ENCODE data around the gene CYS1.
"Not testable (repeated sequence)": the region's sequence is repeated elsewhere in the genome, so short reads cannot be mapped to it uniquely, and the experiment has no call there.

The CYS1 gene

DNA sequence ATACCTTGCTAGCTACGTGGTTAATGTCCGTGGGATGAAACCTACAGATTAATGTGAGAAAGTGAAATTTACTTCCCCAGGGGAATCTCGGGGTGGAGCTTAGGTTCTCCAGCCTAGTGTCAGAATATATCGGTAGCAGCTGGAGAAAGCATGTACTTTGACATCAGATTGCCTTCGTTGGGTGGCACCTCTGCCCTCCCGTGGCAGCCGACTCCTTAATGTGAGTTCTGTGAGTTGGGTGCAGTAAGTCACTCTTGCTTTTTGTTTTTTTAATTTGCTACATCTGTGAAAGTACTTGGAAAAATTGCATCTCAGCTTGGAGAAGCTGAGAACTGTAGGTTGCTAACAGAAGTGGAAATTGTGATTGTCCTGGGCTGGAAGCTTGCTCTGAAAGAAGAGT is 33.3 kb downstream of the CYS1 start:
- DNase-seq (ENCODE audit: low spot score) = no peak

DNA sequence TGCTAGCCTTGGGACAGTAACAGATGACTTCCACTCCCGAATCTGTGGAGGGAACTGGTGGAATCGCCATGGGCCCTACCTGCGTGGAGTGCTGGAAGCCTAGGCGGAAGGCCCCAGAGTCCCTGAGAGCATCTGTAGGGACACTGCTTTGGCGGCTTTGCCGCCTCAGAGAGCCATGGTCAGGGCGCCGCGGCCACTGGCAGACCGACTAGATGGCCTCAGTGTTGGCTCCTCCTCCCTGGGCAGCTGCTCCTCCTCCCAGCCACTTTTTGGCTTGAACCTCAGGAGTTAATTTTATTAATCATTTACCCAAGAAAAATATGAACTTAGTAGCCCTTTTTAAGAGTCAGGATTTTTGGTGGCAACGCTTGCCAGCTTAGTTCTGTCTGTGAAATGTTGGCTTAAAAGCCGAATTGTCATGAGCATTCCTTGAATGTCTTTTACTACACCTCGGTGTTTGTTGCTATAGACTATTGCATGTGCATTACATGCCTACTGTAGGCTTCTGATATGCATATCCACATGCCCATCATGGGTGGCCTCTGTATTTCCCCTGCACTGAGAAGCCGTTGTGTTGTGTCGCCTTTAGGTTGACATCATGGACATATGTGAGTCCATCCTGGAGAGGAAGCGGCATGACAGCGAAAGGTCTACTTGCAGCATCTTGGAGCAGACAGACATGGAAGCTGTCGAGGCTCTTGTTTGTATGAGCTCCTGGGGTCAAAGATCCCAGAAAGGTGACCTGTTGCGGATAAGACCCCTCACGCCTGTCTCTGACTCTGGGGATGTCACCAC is 34.5 kb downstream of the CYS1 start:
- no peak for DNase-seq (ENCODE audit: low spot score)

DNA sequence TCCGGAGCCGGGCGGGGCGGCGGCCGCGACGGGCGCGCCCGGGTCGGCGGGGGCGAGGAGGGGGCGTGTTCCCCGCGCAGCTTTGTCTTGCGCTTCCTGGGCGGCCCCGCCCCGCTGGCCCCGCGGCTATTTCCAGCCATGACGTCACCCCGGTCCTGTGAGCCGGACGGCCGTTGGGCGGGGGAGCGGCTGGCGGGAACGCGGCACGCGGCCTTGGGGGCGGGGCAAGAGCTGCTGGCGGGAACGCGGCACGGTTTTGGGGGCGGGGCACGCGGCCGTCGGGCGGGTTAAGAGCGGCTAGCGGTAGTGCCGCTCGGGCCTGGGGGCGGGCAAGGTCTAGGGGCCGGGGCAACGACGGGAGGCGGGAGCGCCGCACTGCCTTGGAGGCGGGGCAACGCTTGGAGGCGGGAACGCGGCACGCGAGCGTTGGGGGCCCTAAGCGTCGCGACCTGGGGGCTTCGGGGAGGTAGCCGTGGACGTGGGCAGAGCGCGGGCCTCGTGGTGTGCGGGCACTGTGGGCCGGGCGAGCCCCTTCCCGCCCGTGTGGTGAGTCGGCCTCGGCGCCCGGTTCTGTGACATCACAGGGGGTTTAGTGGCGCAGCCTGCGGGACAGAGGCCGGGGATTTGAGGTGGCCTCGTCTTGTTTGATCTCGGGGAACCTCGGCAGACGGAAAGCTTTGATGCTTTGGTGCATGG is 36.2 kb downstream of the CYS1 start:
- peak; percentile 88 for DNase-seq (ENCODE audit: low spot score)

DNA sequence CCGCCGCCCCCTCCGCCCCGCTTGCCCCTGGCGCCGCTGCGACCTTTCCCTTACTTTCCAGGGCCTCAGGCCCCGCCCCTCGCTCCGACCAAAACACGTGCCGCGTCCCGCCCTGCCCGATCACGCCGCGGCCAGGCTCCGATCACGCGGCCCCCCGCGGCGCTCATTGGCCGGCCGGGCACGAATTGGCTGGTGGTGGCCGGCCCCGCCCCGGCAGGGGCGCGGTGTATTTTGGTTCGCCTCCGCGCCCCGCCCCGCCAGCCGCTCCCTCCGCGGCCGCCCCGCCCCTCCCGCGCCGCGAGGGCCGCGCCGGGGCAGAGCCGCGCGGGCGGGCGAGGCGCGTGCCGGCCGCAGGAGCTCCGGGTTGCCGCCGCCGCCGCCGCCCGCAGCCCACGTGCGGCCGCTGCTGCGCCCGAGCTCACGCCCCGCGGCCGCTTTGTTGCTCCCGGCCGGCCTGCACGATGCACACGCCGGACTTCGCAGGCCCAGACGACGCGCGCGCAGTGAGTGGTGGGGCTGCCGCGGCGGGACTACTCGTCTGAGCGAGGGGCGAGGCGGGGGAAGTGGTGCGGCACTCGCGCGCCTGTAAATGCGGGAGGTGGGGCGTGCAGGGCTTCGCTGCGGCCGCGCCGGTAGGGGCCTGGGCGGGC is 36.8 kb downstream of the CYS1 start, which contains the start of gene KLF11:
KLF11 (plus strand) TSS at position 295 of the 650 bp plus-strand sequence; CDS start at position 462, 167 bp downstream.
- DNase-seq (ENCODE audit: low spot score) = peak; percentile 80

DNA sequence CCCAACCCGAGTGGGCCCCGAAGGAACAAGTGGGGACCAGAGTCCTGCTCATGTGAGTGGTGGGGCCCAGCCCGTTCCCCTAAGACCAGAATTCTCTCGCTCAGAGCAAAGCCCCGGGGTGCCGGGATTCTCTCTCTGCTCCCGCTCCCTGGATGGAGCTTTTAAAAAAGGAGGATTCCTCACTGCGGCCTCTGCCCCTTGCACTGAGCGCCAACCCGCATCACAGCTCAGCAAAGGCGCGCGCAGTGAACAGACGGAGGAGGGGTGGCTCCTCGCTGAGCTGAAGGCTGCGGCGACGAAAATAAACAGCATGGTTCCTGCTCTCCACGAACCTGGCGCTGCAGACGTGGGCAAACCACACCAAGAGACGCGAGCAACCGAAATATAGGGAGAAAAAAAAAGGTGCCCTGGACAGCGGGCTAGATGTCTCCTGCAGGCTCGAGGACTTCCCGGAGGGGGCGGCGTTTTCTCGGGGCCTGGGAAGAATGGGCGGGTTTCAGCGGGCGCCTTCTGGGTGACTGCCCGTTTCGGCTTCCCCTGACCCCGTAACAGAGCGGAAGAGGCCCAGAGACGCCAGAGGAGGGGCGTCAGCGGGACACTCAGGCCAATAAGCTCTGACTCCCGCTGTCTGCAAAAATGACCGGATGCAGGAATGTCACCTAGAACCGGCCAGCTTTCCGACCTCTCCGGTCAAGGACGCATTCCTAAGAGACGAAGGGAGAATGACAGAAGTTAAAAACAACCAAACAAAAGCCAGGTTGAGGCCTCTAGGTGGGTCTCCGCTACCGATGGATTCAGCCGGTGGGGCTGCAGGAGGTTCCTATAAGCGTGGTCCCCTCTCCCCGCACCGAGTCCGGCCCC is 37.7 kb downstream of the CYS1 start:
- DNase-seq (ENCODE audit: low spot score) = peak; percentile 19

DNA sequence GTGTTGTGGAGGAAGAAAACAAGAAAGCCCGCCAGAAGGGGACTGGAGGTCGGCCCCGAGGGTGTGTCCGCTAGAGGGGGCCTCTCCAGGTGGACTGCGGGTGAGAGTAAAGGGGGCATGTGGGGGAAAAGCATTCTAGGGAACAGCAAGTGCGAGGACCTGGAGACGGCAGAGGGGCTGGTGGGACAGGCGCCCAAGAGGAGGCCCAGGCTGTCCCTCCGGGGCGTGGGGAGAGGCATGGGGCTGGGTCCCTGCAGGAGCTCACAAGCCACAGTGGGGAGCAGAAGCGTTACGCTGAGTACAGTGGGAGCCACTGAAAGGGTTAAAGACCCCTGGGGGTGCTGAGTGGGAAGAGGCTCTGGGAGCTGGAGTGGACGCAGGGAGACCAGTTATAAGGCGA is 38.5 kb downstream of the CYS1 start:
- no peak for DNase-seq (ENCODE audit: low spot score)

DNA sequence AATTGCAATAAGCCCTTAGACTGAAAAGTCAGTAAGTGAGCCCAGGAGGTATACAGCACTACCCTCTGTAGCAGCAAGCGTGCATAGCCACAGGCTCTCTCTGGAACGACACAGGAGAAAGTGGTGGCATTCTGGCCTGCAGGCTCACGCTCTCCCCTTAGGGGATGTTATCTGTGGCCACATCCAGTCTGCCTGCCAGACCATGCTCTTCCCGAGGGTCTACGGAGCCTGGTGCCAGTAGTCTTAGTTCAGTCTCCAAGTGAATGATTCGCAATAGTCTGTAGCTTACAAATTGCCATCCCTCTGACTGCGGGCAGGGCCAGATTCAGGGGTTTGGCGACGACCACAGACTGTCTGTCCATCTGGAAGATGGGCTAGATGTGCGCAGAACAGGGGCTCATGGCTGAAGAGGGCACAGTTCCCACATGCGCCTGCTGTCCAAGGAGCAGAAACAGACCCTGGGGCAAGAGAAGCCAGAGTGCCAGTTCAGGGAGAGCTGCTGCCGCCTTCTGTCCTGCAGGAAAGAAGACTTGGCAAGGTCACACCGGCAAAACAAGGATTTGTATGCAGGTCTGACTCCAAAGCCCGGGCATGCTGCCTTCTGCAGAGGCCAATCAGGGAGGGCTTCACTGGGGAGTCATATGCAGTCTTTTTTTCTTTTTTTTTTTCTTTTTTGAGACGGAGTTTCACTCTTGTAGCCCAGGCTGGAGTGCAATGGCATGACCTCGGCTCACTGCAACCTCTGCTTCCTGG is 40.4 kb downstream of the CYS1 start:
- DNase-seq (ENCODE audit: low spot score) = no peak

DNA sequence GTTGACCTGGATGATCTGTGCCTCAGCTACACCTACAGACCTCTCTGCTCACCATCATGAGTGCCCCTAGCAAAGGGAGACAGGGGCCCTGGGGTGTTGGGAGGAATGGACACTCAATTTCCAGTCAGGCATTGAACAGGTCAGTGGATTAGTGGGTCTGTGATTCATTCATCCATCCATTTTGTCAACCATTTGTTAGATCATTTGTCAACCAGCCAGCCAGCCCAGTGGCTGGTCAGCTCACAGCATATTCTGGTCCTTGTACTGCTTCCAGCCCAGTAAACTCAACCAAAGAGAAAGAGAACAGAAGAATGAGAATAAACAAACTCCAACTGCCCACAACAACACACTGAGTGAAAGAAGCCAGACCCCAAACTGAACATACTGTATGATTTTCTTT is 41.5 kb downstream of the CYS1 start:
- no peak for DNase-seq (ENCODE audit: low spot score)

DNA sequence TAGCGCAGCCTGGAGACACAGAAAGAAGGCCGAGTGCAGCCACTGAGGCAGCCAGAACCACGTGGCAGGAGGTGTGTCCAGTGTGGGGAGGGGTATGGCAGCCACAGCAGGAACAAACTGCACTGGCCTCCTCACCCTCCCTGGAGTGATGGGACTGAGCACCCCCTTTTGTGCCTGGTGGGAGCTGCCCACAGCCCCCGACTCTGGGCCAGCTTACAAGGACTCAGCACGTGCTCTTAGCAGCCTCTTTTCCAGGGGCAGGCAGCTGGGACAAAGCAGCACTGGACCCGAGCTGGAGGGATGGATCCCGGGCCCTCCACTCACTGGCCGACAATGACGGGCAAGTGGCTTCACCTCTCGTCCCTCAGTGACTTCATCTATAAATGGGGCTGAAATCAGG is 42.1 kb downstream of the CYS1 start:
- DNase-seq (ENCODE audit: low spot score) = no peak

DNA sequence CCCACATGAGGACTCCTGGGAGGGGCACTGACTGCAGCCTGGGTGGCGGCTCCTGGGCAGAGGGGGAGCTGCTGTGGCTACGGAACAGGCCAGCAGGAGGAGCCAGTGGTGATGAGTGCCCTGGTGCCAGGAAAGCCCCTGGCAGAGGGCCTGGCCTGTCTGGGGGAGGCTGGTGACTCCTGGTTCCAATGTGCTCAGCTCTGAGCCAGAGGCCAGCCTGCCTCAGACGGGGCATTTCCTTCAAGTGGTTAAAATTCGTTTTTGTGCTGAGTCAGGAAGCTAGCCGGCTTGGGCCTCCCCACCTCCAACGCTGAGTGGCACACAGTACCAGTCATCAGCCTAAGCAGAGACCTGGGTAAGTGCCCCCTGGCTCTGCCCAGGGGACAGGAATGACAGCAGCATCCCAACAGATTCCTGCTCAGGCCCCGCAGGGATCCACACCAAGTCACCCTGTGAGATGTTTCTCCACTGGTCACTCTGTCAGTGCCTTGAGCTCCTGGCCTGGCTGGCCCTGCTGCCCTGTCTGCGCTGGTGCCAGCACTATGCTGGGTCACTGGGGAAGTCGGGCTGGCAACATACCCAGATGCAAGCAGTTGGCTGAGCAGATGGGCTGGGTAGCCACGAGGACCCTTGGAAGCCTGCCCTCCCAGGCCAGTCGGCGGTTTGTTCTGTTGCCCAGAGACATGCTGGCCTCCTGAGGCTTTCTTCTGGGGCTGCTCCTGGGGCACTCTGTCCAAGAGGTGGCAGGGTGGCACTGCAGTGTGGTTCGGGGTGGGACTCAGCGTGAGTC is 43.9 kb downstream of the CYS1 start:
- DNase-seq (ENCODE audit: low spot score) = peak; percentile 30

DNA sequence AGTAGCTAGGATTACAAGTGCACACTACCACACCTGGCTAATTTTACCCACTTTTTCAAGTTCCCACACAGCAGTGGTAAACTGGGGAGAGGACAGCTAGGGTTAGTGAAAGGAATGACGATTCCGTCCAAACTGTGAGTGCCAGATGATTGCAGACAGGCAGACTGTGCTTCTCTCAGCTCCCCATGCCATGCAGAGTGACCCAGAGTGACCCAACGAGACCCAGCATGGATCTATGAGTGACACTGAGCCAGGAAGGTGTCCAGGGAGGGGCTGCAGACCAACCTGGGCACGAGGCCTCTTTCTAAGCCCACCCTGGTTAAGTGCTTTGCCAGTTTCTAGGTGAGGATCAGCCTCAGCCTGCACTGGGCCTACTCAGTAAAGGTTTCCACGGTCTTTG is 44.6 kb downstream of the CYS1 start:
- no peak for DNase-seq (ENCODE audit: low spot score)

DNA sequence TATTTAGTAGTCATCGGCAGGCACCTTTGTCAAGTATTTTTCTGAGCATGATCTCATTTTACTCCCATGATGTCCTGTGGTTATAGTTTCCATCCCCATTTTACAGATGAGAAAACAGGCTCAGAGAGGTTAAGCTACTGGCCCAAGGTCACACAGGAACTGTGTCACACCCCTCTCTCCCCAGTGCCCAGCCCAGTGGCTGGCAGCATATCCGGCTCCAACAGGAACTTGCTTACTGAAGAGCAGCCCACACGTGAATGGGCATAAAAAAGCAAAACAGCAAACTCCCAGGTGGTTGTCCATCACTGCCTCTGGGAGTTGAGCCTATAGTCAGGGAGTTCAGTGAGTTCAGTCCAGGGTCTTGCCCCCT is 45.2 kb downstream of the CYS1 start:
- no peak for DNase-seq (ENCODE audit: low spot score)

DNA sequence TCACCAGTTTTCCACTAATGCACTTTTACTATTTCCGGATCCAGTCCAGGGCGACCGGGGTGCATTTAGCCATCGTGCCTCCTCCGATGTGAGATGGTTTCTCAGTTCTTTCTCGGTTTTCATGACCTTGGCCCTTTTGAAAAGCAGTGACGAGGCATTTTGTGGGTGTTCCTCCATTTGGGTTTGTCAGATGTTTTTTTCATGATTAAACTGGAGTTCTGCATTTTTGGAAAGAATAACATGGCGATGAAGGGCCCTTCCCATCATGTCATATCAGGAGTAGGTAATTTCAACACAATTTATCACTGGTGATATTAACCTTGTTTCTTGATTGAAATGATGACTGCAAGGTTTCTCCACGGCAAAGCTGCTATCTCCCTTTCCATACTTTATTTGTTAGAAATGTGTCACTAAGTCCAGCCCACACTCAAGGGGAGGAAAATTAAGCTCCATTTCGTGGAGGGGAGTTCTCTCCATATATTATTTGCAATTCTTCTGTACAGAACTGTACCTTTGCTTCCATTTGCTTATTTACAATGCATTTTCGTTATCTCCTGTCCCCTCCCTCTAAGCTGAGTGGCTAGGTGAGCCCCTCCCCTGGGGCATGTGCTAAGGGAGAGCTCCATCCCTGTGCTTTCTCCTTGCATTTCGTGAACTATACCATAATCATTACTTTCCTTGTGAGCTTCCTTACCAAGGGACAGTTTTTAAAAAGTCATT is 45.7 kb downstream of the CYS1 start:
- no peak for DNase-seq (ENCODE audit: low spot score)

DNA sequence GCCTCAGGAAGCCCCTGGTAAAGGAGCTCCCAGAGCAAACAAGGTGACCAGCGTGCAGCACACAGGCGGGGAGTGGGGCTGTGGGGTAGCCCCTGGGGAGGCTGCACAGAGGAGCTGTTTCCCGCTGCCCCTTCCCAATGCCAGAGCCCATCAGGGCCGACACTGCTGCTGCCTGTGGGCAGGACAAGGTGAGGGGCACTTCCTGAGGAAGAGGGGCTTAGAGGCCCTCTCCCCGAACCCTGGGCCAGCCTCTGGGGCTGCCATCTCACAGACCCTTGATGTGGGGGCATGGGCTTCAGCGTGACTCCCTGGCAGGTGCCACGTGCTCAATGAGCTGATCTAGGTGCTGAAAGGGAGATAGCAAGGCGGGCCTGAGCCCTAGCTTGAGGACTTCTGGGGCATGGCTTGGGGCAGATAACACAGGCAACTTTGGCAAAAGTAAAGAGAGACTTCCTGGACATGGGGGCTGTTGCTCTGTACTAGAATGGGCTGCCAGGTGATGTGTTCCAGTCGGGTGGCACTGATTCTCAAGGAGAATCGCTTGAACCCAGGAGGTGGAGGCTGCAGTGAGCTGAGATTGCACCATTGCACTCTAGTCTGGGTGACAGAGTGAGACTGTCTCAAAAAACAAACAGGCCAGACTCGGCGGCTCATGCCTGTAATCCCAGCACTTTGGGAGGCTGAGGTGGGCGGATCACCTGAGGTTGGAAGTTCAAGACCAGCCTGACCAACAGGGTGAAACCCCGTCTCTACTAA is 46.8 kb downstream of the CYS1 start:
- DNase-seq (ENCODE audit: low spot score) = no peak

DNA sequence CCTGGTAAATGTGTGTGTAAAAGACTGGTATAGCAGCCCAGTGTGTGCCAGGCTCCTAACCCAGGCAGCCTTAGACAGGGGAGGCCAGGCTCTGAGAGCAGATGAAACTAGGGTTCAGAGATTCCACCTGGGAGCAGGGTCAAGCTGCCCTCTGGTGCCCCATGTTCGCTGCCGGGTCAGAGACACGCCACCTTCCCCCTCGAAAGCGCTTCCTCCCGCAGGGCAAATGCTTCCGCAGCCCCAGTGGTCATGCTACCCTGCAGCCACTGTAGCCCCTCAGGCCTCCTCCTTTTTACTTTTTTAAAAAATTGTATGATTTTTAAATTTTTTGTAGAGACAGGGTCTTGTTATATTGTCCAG is 47.5 kb downstream of the CYS1 start:
- no peak for DNase-seq (ENCODE audit: low spot score)

DNA sequence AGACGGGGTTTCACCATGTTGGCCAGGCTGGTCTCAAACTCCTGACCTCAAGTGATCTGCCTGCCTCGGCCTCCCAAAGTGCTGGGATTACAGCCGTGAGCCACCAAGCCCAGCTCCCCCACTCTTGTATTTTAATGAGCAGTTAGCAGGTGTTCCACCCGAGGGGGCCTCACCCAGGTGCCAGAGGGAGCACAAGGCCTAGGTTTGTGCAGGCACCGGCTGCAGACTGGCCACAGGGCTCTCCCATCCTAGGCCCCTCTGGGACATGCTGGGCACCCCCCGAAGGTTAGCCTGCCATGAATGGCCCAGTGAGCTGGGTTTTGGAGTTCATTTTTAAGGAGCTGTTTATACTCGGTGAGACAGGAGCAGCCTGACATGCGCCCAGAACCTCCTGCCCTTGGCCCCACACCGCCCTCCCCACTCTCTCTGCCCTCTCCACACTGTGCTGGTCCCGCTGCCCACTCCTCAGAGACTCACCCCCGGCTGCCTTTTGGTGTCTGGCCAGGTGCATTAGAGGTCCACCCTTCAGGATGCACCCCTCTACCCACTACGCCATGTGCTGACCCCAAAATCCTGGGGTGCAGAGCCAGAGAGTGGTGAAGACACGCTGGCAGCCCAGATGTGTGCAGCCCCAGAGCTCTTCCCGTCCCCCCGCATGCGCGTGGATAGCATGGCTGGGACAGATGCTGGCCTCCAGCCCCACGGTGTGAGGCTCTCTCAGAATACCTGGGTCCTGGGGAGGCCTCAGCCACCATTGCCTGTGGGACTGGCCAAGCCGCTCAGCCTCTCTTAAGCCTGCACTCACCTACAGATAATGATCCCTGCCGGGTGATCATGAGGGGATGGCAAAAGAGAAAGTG is 48.1 kb downstream of the CYS1 start:
- no peak for DNase-seq (ENCODE audit: low spot score)

DNA sequence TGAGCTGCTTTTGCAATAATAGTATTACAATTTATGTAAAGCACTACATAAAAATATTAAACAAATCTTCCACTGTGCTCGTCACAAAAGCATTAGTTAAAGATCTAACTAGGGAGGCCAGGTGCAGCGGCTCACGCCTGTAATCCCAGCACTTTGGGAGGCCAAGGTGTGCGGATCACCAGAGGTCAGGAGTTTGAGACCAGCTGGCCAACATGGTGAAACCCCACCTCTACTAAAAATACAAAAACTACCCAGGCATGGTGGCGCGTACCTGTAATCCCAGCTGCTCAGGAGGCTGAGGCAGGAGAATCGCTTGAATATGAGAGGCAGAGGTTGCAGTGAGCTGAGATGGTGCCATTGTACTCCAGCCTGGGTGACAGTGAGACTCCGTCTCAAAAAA is 49.4 kb downstream of the CYS1 start:
- DNase-seq (ENCODE audit: low spot score) = not testable (repeated sequence)

DNA sequence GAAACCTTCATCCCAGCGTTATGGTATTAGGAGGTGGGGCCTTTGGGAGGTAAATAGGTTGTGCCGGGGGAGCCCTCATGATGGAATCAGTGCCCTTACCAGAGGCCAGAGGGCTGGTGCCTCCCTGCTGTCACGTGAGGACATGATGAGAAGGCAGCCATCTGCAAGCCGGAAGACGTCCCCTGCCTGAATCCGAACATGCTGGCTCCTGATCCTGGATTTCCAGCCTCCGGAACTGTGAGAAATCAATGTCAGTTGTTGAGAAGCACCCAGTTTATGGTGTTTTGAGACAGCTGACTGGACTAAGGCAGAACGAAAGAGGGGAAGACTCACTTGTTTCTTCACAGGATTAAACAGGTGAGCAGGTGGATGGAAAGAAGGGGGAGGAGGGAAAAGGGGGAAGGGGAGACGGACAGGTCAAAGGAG is 49.9 kb downstream of the CYS1 start:
- no peak for DNase-seq (ENCODE audit: low spot score)

Data from CD4-positive, alpha-beta T cell treated with Interleukin-6 at 100 ng/mL for 8 hours (primary cell).